ENCODE measurements around the gene ALDH3A1.

ALDH3A1 gene

GRCh38 chr17:19747829-19748806 lies at the start of gene ALDH3A1:
ALDH3A1 (minus strand) TSS chr17:19748298; CDS start chr17:19745129, 3,169 bp downstream.
- TF ChIP-seq, protein P1, sequence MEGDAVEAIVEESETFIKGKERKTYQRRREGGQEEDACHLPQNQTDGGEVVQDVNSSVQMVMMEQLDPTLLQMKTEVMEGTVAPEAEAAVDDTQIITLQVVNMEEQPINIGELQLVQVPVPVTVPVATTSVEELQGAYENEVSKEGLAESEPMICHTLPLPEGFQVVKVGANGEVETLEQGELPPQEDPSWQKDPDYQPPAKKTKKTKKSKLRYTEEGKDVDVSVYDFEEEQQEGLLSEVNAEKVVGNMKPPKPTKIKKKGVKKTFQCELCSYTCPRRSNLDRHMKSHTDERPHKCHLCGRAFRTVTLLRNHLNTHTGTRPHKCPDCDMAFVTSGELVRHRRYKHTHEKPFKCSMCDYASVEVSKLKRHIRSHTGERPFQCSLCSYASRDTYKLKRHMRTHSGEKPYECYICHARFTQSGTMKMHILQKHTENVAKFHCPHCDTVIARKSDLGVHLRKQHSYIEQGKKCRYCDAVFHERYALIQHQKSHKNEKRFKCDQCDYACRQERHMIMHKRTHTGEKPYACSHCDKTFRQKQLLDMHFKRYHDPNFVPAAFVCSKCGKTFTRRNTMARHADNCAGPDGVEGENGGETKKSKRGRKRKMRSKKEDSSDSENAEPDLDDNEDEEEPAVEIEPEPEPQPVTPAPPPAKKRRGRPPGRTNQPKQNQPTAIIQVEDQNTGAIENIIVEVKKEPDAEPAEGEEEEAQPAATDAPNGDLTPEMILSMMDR (IDR thresholded peaks at IDR 0.05; ENCODE audit: low read depth, low read length), result no peak

DNA sequence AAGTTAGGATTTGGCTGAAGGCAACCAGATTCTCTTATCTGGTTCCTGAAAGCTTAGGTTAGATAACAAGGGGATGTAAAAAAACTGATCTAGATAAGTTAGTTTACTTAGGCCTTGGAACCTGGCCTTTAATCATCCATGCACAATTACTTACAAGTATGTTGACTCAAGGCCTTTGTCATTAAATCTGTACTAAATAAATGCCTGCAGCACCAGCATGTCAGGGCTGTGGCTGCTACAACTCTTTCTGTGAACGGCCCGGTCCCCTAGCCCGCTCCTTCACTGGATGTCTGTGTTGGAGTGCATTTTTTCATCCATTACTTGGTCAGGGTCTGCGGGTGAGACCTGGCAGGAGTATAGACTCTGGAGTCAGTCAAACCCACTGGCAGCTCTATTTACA lies 48.4 kb upstream of the ALDH3A1 start:
- H3K4me3 ChIP-seq (replicated peaks in 1 of 2; ENCODE audit: low read depth in 2 of 2, low read length in 2 of 2), result no peak overlapping the region
- DNase-seq (ENCODE audit: low read depth in 2 of 2), result no peak
- TF ChIP-seq, protein P1 (IDR thresholded peaks at IDR 0.05; ENCODE audit: low read depth, low read length), result no peak

More at GRCh38 chr17:19747829-19748806, at the start of gene ALDH3A1:
- no peak within 1 kb of the TSS for H3K4me3 ChIP-seq (replicated peaks in 1 of 2; ENCODE audit: low read depth in 2 of 2, low read length in 2 of 2)
- DNase-seq (ENCODE audit: low read depth in 2 of 2), result no peak

- H3K4me3 ChIP-seq (replicated peaks in 1 of 2; ENCODE audit: low read depth in 2 of 2, low read length in 2 of 2), result no peak overlapping the region
- TF ChIP-seq, protein P1 (IDR thresholded peaks at IDR 0.05; ENCODE audit: low read depth, low read length), result no peak
- DNase-seq (ENCODE audit: low read depth in 2 of 2), result no peak
Measured at GRCh38 chr17:19791918-19792550, 43.9 kb upstream of the ALDH3A1 start.

GRCh38 chr17:19787733-19788357 lies 39.7 kb upstream of the ALDH3A1 start:
- DNase-seq (ENCODE audit: low read depth in 2 of 2), result peak in 1 of 2 donors; percentile 22

GRCh38 chr17:19785854-19786253 lies 37.8 kb upstream of the ALDH3A1 start:
- H3K4me3 ChIP-seq (replicated peaks in 1 of 2; ENCODE audit: low read depth in 2 of 2, low read length in 2 of 2), result no peak overlapping the region
- TF ChIP-seq, protein P1 (IDR thresholded peaks at IDR 0.05; ENCODE audit: low read depth, low read length), result no peak
- DNase-seq (ENCODE audit: low read depth in 2 of 2), result peak in 1 of 2 donors; percentile 3

More at GRCh38 chr17:19787733-19788357, 39.7 kb upstream of the ALDH3A1 start:
- TF ChIP-seq, protein P1 (IDR thresholded peaks at IDR 0.05; ENCODE audit: low read depth, low read length), result no peak
- no peak overlapping the region for H3K4me3 ChIP-seq (replicated peaks in 1 of 2; ENCODE audit: low read depth in 2 of 2, low read length in 2 of 2)
